ENCODE measurements around the gene VAX1. TPM values are rescaled to one million over a fixed set of nuclear protein-coding genes. Genes with fewer than 3 reads are reported as not detected.

The VAX1 gene
- total and polyA plus RNA-seq, 2 donors (not counting 1 experiment from before 2014, with no cell fraction given), result not detected

DNA sequence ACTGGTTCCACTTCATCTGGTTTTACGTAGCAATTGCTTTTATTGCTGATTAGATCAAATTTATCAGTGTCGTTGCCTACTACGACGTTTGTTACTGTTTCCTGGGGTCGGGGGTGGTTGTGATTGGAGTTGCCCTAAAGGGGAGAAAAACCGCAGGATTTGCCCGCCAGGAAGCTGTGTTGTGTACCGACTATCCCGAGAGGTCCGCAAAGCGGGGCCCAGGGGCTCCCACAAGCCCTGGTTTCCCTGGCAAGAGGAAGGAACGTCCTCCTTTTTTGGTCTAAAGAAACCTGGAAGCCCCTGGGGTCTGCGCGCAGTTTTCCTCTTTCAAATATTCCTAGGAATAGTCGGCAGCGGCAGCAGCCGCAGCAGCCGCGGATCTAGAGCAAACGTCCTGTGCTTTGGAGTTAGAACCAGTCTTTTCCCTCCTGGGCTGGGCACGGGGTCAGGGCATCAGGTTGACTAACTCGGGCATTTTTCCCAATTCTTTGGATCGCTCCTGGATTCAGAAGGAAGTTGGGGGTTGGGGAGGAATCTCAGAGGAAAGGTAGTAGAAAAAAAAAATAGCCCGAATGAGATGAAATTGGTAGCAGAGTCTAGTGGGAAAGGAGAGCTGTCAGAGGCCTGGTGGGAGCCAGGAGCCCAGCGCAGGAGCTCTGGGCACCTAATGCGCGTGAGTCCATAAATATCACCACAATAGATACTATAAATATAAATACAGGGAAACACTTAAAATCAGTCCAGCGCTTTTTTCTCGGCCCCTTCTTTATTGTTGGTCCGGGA, 4.6 kb downstream of the VAX1 start:
- no peak overlapping the region for H3K4me2 ChIP-seq (ENCODE audit: extremely low read depth, insufficient read depth, low read length)
- TF ChIP-seq, protein P1, sequence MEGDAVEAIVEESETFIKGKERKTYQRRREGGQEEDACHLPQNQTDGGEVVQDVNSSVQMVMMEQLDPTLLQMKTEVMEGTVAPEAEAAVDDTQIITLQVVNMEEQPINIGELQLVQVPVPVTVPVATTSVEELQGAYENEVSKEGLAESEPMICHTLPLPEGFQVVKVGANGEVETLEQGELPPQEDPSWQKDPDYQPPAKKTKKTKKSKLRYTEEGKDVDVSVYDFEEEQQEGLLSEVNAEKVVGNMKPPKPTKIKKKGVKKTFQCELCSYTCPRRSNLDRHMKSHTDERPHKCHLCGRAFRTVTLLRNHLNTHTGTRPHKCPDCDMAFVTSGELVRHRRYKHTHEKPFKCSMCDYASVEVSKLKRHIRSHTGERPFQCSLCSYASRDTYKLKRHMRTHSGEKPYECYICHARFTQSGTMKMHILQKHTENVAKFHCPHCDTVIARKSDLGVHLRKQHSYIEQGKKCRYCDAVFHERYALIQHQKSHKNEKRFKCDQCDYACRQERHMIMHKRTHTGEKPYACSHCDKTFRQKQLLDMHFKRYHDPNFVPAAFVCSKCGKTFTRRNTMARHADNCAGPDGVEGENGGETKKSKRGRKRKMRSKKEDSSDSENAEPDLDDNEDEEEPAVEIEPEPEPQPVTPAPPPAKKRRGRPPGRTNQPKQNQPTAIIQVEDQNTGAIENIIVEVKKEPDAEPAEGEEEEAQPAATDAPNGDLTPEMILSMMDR (conservative IDR thresholded peaks at IDR 0.05 in 1 of 2, IDR thresholded peaks at IDR 0.05 in 1 of 2; ENCODE audit: low read depth in 1 of 2, low read length in 2 of 2), result no peak
- TF ChIP-seq EZH2 (IDR thresholded peaks at IDR 0.05; ENCODE audit: low read length, missing control alignments), result peak; percentile 74
- H2AFZ ChIP-seq (ENCODE audit: low read length), result no peak overlapping the region
- no peaks in the 10 kb centered on the region for H3K36me3 ChIP-seq (ENCODE audit: control insufficient read depth, insufficient read depth, low read length)
- H3K9ac ChIP-seq (ENCODE audit: insufficient read depth, low read length), result no peak overlapping the region
- no peaks in the 10 kb centered on the region for H3K4me1 ChIP-seq (ENCODE audit: control insufficient read depth, extremely low read depth, insufficient read depth, low read length)
- H3K9me3 ChIP-seq (ENCODE audit: control insufficient read depth, insufficient read depth, low read depth, low read length), result no peaks in the 10 kb centered on the region
- H3K79me2 ChIP-seq (ENCODE audit: control insufficient read depth, insufficient read depth, low read length), result no peaks in the 10 kb centered on the region
- no peak overlapping the region for H3K27ac ChIP-seq (ENCODE audit: insufficient read depth, low read length)
- peaks cover 67% of the 10 kb centered on the region for H3K27me3 ChIP-seq (ENCODE audit: control insufficient read depth, insufficient read depth, low read length)
- no peak for DNase-seq (ENCODE audit: low read depth in 2 of 2)
- H3K4me3 ChIP-seq (replicated peaks in 1 of 4; ENCODE audit: control extremely low read depth in 1 of 4, insufficient read depth in 1 of 4, low read depth in 3 of 4, low read length in 4 of 4), result no peak overlapping the region
- no peaks in the 10 kb centered on the region for H4K20me1 ChIP-seq (ENCODE audit: control insufficient read depth, extremely low read depth, insufficient read depth, low read length)

- Histone ChIP-seq H3K4me1 (ENCODE audit: control insufficient read depth, extremely low read depth, insufficient read depth, low read length) (no peaks in the 10 kb centered on the region), H3K36me3 (ENCODE audit: control insufficient read depth, insufficient read depth, low read length) (no peaks in the 10 kb centered on the region), H3K9ac (ENCODE audit: insufficient read depth, low read length) (no peak overlapping the region), H3K9me3 (ENCODE audit: control insufficient read depth, insufficient read depth, low read depth, low read length) (no peaks in the 10 kb centered on the region), H3K4me2 (ENCODE audit: extremely low read depth, insufficient read depth, low read length) (no peak overlapping the region), H3K4me3 (replicated peaks in 1 of 4; ENCODE audit: control extremely low read depth in 1 of 4, insufficient read depth in 1 of 4, low read depth in 3 of 4, low read length in 4 of 4) (no peak overlapping the region), H3K79me2 (ENCODE audit: control insufficient read depth, insufficient read depth, low read length) (no peaks in the 10 kb centered on the region), H2AFZ (ENCODE audit: low read length) (no peak overlapping the region), H4K20me1 (ENCODE audit: control insufficient read depth, extremely low read depth, insufficient read depth, low read length) (no peaks in the 10 kb centered on the region), H3K27me3 (ENCODE audit: control insufficient read depth, insufficient read depth, low read length) (peaks cover 60% of the 10 kb centered on the region), H3K27ac (ENCODE audit: insufficient read depth, low read length) (no peak overlapping the region)
- no peak for DNase-seq (ENCODE audit: low read depth in 2 of 2)
- TF ChIP-seq, protein P1 (conservative IDR thresholded peaks at IDR 0.05 in 1 of 2, IDR thresholded peaks at IDR 0.05 in 1 of 2; ENCODE audit: low read depth in 1 of 2, low read length in 2 of 2), result no peak
- peak; percentile 92 for TF ChIP-seq EZH2 (IDR thresholded peaks at IDR 0.05; ENCODE audit: low read length, missing control alignments)
Observed at GRCh38 chr10:117132751-117133231, 5.3 kb downstream of the VAX1 start.

GRCh38 chr10:117131376-117132327, 6.4 kb downstream of the VAX1 start:
- H4K20me1 ChIP-seq (ENCODE audit: control insufficient read depth, extremely low read depth, insufficient read depth, low read length), result no peaks in the 10 kb centered on the region
- no peak overlapping the region for H3K9ac ChIP-seq (ENCODE audit: insufficient read depth, low read length)
- H3K79me2 ChIP-seq (ENCODE audit: control insufficient read depth, insufficient read depth, low read length), result no peaks in the 10 kb centered on the region
- peak overlapping the region; percentile 15 for H3K4me2 ChIP-seq (ENCODE audit: extremely low read depth, insufficient read depth, low read length)
- no peaks in the 10 kb centered on the region for H3K9me3 ChIP-seq (ENCODE audit: control insufficient read depth, insufficient read depth, low read depth, low read length)
- no peaks in the 10 kb centered on the region for H3K36me3 ChIP-seq (ENCODE audit: control insufficient read depth, insufficient read depth, low read length)
- DNase-seq (ENCODE audit: low read depth in 2 of 2), result no peak
- peak overlapping the region in 1 of 4 experiments; percentile 10 for H3K4me3 ChIP-seq (replicated peaks in 1 of 4; ENCODE audit: control extremely low read depth in 1 of 4, insufficient read depth in 1 of 4, low read depth in 3 of 4, low read length in 4 of 4)
- H3K27ac ChIP-seq (ENCODE audit: insufficient read depth, low read length), result no peak overlapping the region
- TF ChIP-seq, protein P1 (conservative IDR thresholded peaks at IDR 0.05 in 1 of 2, IDR thresholded peaks at IDR 0.05 in 1 of 2; ENCODE audit: low read depth in 1 of 2, low read length in 2 of 2), result no peak
- TF ChIP-seq EZH2 (IDR thresholded peaks at IDR 0.05; ENCODE audit: low read length, missing control alignments), result peak; percentile 79
- H2AFZ ChIP-seq (ENCODE audit: low read length), result no peak overlapping the region
- H3K4me1 ChIP-seq (ENCODE audit: control insufficient read depth, extremely low read depth, insufficient read depth, low read length), result no peaks in the 10 kb centered on the region
- peaks cover 53% of the 10 kb centered on the region for H3K27me3 ChIP-seq (ENCODE audit: control insufficient read depth, insufficient read depth, low read length)

Measured in fibroblast of lung (primary cell).